Caco-2 (cell line): ENCODE measurements around the gene MUC15. TPM values are rescaled to one million over a fixed set of nuclear protein-coding genes. Genes with fewer than 3 reads are reported as not detected.

Experiments
- Bru-seq: library from RNA; stranded (reverse); fragments of 400-500 nt; gene quantifications from one replicate; lab custom pipeline; 2021; lab: Mats Ljungman, UMichigan
- BruChase-seq, 2 experiments: library from RNA; stranded (reverse); fragments of 400-500 nt; gene quantifications; one replicate each; lab custom pipeline; 2021; lab: Mats Ljungman, UMichigan
- BruUV-seq: library from RNA; stranded (reverse); fragments of 400-500 nt; replicated peaks from 2 replicates; lab custom pipeline; 2021; lab: Mats Ljungman, UMichigan
- CTCF ChIA-PET: fragments of 300-600 bp; sonication (Branson Sonifier 250); formaldehyde crosslinking; loops from one replicate; lab custom pipeline; 2022; ENCODE audit warnings: antibody characterized with exemption; lab: Charles Lee
- POLR2A ChIA-PET: fragments of 300-600 bp; sonication (Branson Sonifier 250); formaldehyde crosslinking; loops from one replicate; lab custom pipeline; 2022; ENCODE audit warnings: antibody characterized with exemption; lab: Charles Lee
- DNase-seq, 2 experiments: peaks; one replicate each; pipeline versions ENCODE4 v3.0.0 to v3.0.0-alpha.2; 2020 to 2022
- H3K27me3 ChIP-seq: replicated peaks from 2 replicates; pipeline ENCODE4 v1.6.0; 2011; ENCODE audit warnings: low read length; ENCODE audit not compliant: control insufficient read depth, insufficient read depth
- H3K36me3 ChIP-seq: 2 replicates; pipeline ENCODE4 v1.5.1; 2011; ENCODE audit warnings: low read length; ENCODE audit not compliant: control insufficient read depth, insufficient read depth
- H3K4me1 ChIP-seq: fragments of 250-450 bp; sonication (Bioruptor Pico); 2 replicates; pipeline ENCODE4 v1.5.1; 2020; ENCODE audit warnings: mild to moderate bottlenecking
- H3K4me3 ChIP-seq: 2 replicates; pipeline ENCODE4 v1.5.1; 2011; ENCODE audit warnings: low read depth, mild to moderate bottlenecking, control low read depth, low read length
- H3K9me3 ChIP-seq: fragments of 250-450 bp; sonication (Bioruptor Pico); 2 replicates; pipeline ENCODE4 v1.5.1; 2020; ENCODE audit warnings: mild to moderate bottlenecking, moderate library complexity
- H3K27ac Mint-ChIP-seq: one replicate; pipeline ENCODE4 v1.8.0; 2022; ENCODE audit warnings: mixed read lengths; ENCODE audit not compliant: unreplicated experiment
- H3K27me3 Mint-ChIP-seq: one replicate; pipeline ENCODE4 v1.8.0; 2022; ENCODE audit warnings: mixed read lengths; ENCODE audit not compliant: insufficient read depth, unreplicated experiment
- H3K36me3 Mint-ChIP-seq: one replicate; pipeline ENCODE4 v1.8.0; 2022; ENCODE audit warnings: mild to moderate bottlenecking, mixed read lengths; ENCODE audit not compliant: insufficient read depth, unreplicated experiment
- H3K4me1 Mint-ChIP-seq: one replicate; pipeline ENCODE4 v1.8.0; 2022; ENCODE audit warnings: low read depth, mixed read lengths; ENCODE audit not compliant: unreplicated experiment
- H3K4me3 Mint-ChIP-seq: one replicate; pipeline ENCODE4 v1.8.0; 2022; ENCODE audit warnings: mild to moderate bottlenecking, moderate library complexity, mixed read lengths; ENCODE audit not compliant: unreplicated experiment
- H3K9me3 Mint-ChIP-seq: one replicate; pipeline ENCODE4 v1.8.0; 2022; ENCODE audit warnings: mixed read lengths; ENCODE audit not compliant: unreplicated experiment
- CTCF ChIP-seq, 2 experiments: fragments of 200-600 bp in 1 of 2; IDR thresholded peaks; 1 replicate in 1 of 2; 2 replicates in 1 of 2; pipeline versions ENCODE4 v1.5.1 to v1.8.0; 2011 to 2022; ENCODE audit warnings: antibody characterized with exemption in 1 of 2, control low read depth in 1 of 2, inconsistent platforms in 1 of 2, low read depth in 1 of 2, low read length in 1 of 2, mild to moderate bottlenecking in 1 of 2, moderate library complexity in 1 of 2; ENCODE audit not compliant: insufficient read depth in 1 of 2, severe bottlenecking in 1 of 2, unreplicated experiment in 1 of 2
- intact Hi-C: fragments of 100-400 bp; cut with micrococcal nuclease; formaldehyde crosslinking; loops from one replicate; pipeline ENCODE4 v1.10.0; 2022; ENCODE audit not compliant: unreplicated experiment
- long read RNA-seq: library from polyadenylated mRNA; stranded (forward); transcript quantifications from one replicate; pipeline ENCODE4 v2.0.0, GENCODE V29; 2022
- total RNA-seq: library from RNA; stranded (reverse); gene quantifications from 2 replicates; pipeline ENCODE4 v1.2.3, GENCODE V29; 2022

The MUC15 gene
- total RNA-seq: 0.63 and 0.70 TPM in 2 replicates
- Bru-seq, nascent RNA: percentile 23 among the genes with signal in this experiment
- percentile 10 among the genes with signal in this experiment for BruChase-seq, experiment 1, labeled RNA remaining after a 2-hour chase
- BruChase-seq, experiment 2, labeled RNA remaining after a 6-hour chase: percentile 26 among the genes with signal in this experiment
- long read RNA-seq: 0 reads

GRCh38 chr11:26571861-26572654 is at the start of gene MUC15:
TSS of gene MUC15 (minus strand) at chr11:26572263. CDS start at chr11:26567094, 5,169 bp downstream.
- Histone ChIP-seq H3K4me1 (peaks cover 18% of the 10 kb centered on the region), H3K36me3 (no peaks in the 10 kb centered on the region), H3K9me3 (no peaks in the 10 kb centered on the region), H3K27me3 (no peaks in the 10 kb centered on the region), H3K4me3 (no peak within 1 kb of the TSS)
- H3K9me3 Mint-ChIP-seq: no peaks in the 10 kb centered on the region
- POLR2A ChIA-PET: no interaction called here
- H3K27me3 Mint-ChIP-seq: no peaks in the 10 kb centered on the region
- no peak for TF ChIP-seq CTCF (IDR thresholded peaks at IDR 0.05; ENCODE audit: insufficient read depth in 1 of 2, low read depth in 1 of 2, low read length in 1 of 2, severe bottlenecking in 1 of 2, unreplicated experiment in 1 of 2)
- peaks cover 9% of the 10 kb centered on the region for H3K4me1 Mint-ChIP-seq
- DNase-seq: no peak
- CTCF ChIA-PET: no interaction called here
- H3K4me3 Mint-ChIP-seq: peak within 1 kb of the TSS; percentile 13
- H3K27ac Mint-ChIP-seq: no peak within 1 kb of the TSS
- no peaks in the 10 kb centered on the region for H3K36me3 Mint-ChIP-seq
- intact Hi-C loops: no loop called here
- BruUV-seq: no TSS peak

- no peak for DNase-seq
- no peak overlapping the region for H3K4me3 Mint-ChIP-seq
- no peaks in the 10 kb centered on the region for H3K4me1 ChIP-seq
- H3K27me3 Mint-ChIP-seq: peaks cover 3% of the 10 kb centered on the region
- H3K4me3 ChIP-seq: no peak overlapping the region
- TF ChIP-seq CTCF (IDR thresholded peaks at IDR 0.05; ENCODE audit: insufficient read depth in 1 of 2, low read depth in 1 of 2, low read length in 1 of 2, severe bottlenecking in 1 of 2, unreplicated experiment in 1 of 2): no peak
- BruUV-seq: no TSS peak
- H3K4me1 Mint-ChIP-seq: no peaks in the 10 kb centered on the region
- H3K27ac Mint-ChIP-seq: no peak overlapping the region
- H3K9me3 ChIP-seq: no peaks in the 10 kb centered on the region
- intact Hi-C loops: no loop called here
- no peaks in the 10 kb centered on the region for H3K27me3 ChIP-seq
- no peaks in the 10 kb centered on the region for H3K36me3 ChIP-seq
- POLR2A ChIA-PET: no interaction called here
- H3K36me3 Mint-ChIP-seq: no peaks in the 10 kb centered on the region
- CTCF ChIA-PET: no interaction called here
- no peaks in the 10 kb centered on the region for H3K9me3 Mint-ChIP-seq
Measured at GRCh38 chr11:26621132-26621531, 49.1 kb upstream of the MUC15 start.

GRCh38 chr11:26620282-26621045 is 48.4 kb upstream of the MUC15 start:
- Mint-ChIP-seq H3K4me1 (no peaks in the 10 kb centered on the region), H3K4me3 (no peak overlapping the region), H3K27ac (no peak overlapping the region), H3K36me3 (no peaks in the 10 kb centered on the region), H3K27me3 (no peaks in the 10 kb centered on the region), H3K9me3 (no peaks in the 10 kb centered on the region)
- TF ChIP-seq CTCF (IDR thresholded peaks at IDR 0.05; ENCODE audit: insufficient read depth in 1 of 2, low read depth in 1 of 2, low read length in 1 of 2, severe bottlenecking in 1 of 2, unreplicated experiment in 1 of 2): no peak
- no TSS peak for BruUV-seq
- intact Hi-C loops: no loop called here
- no peaks in the 10 kb centered on the region for H3K27me3 ChIP-seq
- H3K36me3 ChIP-seq: no peaks in the 10 kb centered on the region
- no peaks in the 10 kb centered on the region for H3K9me3 ChIP-seq
- POLR2A ChIA-PET: no interaction called here
- H3K4me3 ChIP-seq: no peak overlapping the region
- CTCF ChIA-PET: no interaction called here
- DNase-seq: no peak
- no peaks in the 10 kb centered on the region for H3K4me1 ChIP-seq
